Osteoblast (primary cell): ENCODE results near the gene CAST. TPM values are rescaled to one million over a fixed set of nuclear protein-coding genes. Genes with fewer than 3 reads are reported as not detected.
"Not testable (repeated sequence)": the region's sequence is repeated elsewhere in the genome, so short reads cannot be mapped to it uniquely, and the experiment has no call there.

Source experiments
- DNase-seq: peaks from one replicate; pipeline ENCODE4 v3.0.0; 2011; ENCODE audit warnings: low spot score, mixed read lengths; ENCODE audit not compliant: insufficient read length; ENCODE audit errors: missing footprints
- H2AFZ ChIP-seq: 2 replicates; pipeline ENCODE4 v1.6.0; 2011; ENCODE audit warnings: mild to moderate bottlenecking, low read length
- H3K27ac ChIP-seq: 2 replicates; pipeline ENCODE4 v1.5.1; 2011; ENCODE audit warnings: mild to moderate bottlenecking, low read depth, low read length, moderate library complexity
- H3K27me3 ChIP-seq: 2 replicates; pipeline ENCODE4 v1.6.0; 2012; ENCODE audit warnings: mild to moderate bottlenecking, control low read depth, inconsistent platforms, low read length, moderate library complexity; ENCODE audit not compliant: insufficient read depth
- H3K36me3 ChIP-seq: 2 replicates; pipeline ENCODE4 v1.5.1; 2011; ENCODE audit warnings: mild to moderate bottlenecking, low read length, control low read depth, moderate library complexity; ENCODE audit not compliant: insufficient read depth
- H3K4me1 ChIP-seq: 2 replicates; pipeline ENCODE4 v1.5.1; 2011; ENCODE audit warnings: mild to moderate bottlenecking, low read length, control low read depth, moderate library complexity; ENCODE audit not compliant: insufficient read depth
- H3K4me2 ChIP-seq: 2 replicates; pipeline ENCODE4 v1.6.0; 2011; ENCODE audit warnings: mild to moderate bottlenecking, low read length; ENCODE audit not compliant: insufficient read depth
- H3K4me3 ChIP-seq: fragments of 200-600 bp; sonication (generic); 3 replicates; pipeline ENCODE4 v1.5.1; 2012; ENCODE audit warnings: mild to moderate bottlenecking, low read length, inconsistent platforms; ENCODE audit not compliant: insufficient read depth
- H3K79me2 ChIP-seq: 2 replicates; pipeline ENCODE4 v1.6.0; 2012; ENCODE audit warnings: mild to moderate bottlenecking, low read length, control low read depth, inconsistent platforms; ENCODE audit not compliant: insufficient read depth
- H3K9me3 ChIP-seq: 2 replicates; pipeline ENCODE4 v1.5.1; 2011; ENCODE audit warnings: low read depth, low read length, control low read depth
- H4K20me1 ChIP-seq: 2 replicates; pipeline ENCODE4 v1.6.0; 2012; ENCODE audit warnings: mild to moderate bottlenecking, low read length, control low read depth; ENCODE audit not compliant: insufficient read depth
- total RNA-seq: library from RNA; depleted of rRNA; stranded (reverse); fragments of >200 nt; gene quantifications from 2 replicates; pipeline ENCODE4 v1.2.3, GENCODE V29; 2012
- TF ChIP-seq, protein P1 (sequence below): IDR thresholded peaks from 2 replicates; pipeline ENCODE4 v1.5.1; 2011; ENCODE audit warnings: mild to moderate bottlenecking, low read depth, low read length, moderate library complexity; ENCODE audit errors: extremely low read depth

The CAST gene
- total RNA-seq, 1 donor, result 278 TPM

DNA sequence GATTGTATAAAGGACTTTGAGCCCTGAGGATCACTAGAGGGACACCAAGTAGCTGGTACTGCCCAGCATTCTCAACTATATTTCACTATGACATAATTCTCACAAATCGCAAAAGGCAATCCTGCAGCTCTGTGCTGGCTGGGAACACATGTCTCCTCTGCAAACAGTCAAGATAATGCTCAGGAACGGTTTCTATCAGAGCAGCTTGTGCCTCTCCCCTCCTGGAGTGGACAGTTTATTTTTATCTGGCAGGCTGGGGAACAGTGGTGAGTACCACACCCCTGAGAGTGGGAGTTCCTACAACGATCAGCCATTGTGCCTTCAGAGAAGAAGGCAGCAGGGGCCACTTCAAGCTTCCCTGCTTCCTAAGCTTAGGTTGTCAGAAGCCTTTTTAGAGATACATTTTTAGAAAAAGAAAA, 79.7 kb downstream of the CAST start:
- Histone ChIP-seq H3K79me2 (no peaks in the 10 kb centered on the region), H3K4me2 (no peak overlapping the region), H3K4me3 (no peak overlapping the region), H3K36me3 (peaks cover 96% of the 10 kb centered on the region), H2AFZ (no peak overlapping the region), H3K9me3 (no peaks in the 10 kb centered on the region), H3K27me3 (no peaks in the 10 kb centered on the region), H3K4me1 (peaks cover 3% of the 10 kb centered on the region), H3K27ac (no peak overlapping the region), H4K20me1 (no peaks in the 10 kb centered on the region)
- TF ChIP-seq, protein P1, sequence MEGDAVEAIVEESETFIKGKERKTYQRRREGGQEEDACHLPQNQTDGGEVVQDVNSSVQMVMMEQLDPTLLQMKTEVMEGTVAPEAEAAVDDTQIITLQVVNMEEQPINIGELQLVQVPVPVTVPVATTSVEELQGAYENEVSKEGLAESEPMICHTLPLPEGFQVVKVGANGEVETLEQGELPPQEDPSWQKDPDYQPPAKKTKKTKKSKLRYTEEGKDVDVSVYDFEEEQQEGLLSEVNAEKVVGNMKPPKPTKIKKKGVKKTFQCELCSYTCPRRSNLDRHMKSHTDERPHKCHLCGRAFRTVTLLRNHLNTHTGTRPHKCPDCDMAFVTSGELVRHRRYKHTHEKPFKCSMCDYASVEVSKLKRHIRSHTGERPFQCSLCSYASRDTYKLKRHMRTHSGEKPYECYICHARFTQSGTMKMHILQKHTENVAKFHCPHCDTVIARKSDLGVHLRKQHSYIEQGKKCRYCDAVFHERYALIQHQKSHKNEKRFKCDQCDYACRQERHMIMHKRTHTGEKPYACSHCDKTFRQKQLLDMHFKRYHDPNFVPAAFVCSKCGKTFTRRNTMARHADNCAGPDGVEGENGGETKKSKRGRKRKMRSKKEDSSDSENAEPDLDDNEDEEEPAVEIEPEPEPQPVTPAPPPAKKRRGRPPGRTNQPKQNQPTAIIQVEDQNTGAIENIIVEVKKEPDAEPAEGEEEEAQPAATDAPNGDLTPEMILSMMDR, result no peak
- DNase-seq, result no peak

DNA sequence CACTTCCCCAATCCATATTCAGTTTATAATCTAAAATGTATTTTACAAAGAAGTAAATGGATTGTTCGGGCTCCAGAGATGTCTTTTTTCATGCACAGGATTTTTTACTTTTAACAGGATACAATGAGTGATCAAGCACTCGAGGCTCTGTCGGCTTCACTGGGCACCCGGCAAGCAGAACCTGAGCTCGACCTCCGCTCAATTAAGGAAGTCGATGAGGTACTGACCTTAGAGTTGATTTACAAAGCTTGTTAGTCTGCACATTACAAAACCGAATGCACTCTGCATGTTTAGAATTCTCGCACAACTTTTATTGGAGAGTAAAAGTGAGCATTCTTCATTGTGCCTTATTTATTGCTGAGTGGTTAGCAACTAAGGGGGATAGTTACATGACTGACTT, 80.4 kb downstream of the CAST start:
- Histone ChIP-seq H3K27me3 (no peaks in the 10 kb centered on the region), H3K4me1 (peaks cover 3% of the 10 kb centered on the region), H3K4me2 (no peak overlapping the region), H3K9me3 (no peaks in the 10 kb centered on the region), H3K27ac (no peak overlapping the region), H3K36me3 (peaks cover 98% of the 10 kb centered on the region), H2AFZ (no peak overlapping the region), H4K20me1 (no peaks in the 10 kb centered on the region), H3K79me2 (no peaks in the 10 kb centered on the region), H3K4me3 (no peak overlapping the region)
- TF ChIP-seq, protein P1, result no peak
- DNase-seq, result no peak

DNA sequence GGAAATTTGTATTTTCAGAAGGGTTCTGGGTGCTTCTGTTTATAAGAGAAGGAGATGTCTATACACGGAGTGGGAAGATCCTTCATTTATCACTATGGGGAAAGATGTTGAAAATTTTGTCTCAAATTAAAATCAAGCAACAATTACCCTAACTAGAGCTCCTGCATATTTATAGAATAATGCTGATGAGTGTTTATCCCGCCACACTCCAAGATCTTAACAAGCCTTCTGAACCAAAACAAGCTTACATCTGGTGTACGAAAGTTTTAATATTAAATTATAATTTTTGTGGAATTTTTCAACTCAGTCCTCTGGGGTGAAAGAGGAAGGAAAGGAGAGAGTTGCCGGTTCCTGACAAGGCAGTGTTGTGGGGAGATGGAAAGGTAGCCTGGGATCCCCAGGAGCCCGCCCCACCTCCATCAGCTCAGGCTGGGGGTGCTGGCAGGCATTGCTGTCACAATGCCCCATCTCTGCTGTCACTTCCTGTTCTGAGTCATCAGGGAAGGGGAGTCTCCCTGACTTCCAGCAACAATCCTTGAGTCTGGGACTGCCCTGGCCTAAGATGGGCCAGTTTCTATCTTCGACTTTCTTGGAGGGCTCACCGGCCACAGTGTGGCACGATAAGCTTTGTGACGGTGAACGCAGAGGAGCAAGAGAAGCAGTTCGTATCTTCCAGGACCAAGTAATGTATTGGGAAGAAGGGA, 81.0 kb downstream of the CAST start:
- H3K9me3 ChIP-seq, result no peaks in the 10 kb centered on the region
- TF ChIP-seq, protein P1, result no peak
- H3K27ac ChIP-seq, result peak overlapping the region; percentile 65
- no peak for DNase-seq
- no peak overlapping the region for H3K4me2 ChIP-seq
- H3K79me2 ChIP-seq, result no peaks in the 10 kb centered on the region
- H2AFZ ChIP-seq, result no peak overlapping the region
- no peak overlapping the region for H3K4me3 ChIP-seq
- H3K4me1 ChIP-seq, result peaks cover 3% of the 10 kb centered on the region
- H4K20me1 ChIP-seq, result no peaks in the 10 kb centered on the region
- H3K27me3 ChIP-seq, result no peaks in the 10 kb centered on the region
- peaks cover 99% of the 10 kb centered on the region for H3K36me3 ChIP-seq

DNA sequence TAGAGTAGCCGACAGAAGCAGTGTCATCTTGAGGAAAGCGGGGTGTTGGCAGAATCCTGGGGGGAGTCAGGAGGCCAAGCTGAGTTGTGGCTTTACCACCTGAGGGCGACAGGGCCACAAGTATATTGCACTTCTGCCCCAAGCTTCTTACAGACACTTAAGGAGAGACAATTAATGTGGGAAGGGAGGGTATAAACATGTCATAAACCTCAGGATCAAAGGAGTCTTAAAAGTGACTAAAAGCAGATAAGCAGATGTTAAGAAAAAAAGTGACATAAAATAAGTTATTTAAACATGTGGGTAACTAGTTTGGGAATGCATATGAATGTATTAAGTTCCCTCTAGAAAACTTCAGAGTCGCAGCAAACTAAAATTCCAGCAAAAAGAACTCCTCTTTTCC, 81.6 kb downstream of the CAST start:
- Histone ChIP-seq H3K36me3 (peaks cover 99% of the 10 kb centered on the region), H3K9me3 (no peaks in the 10 kb centered on the region), H2AFZ (no peak overlapping the region), H4K20me1 (no peaks in the 10 kb centered on the region), H3K79me2 (no peaks in the 10 kb centered on the region), H3K4me1 (peaks cover 3% of the 10 kb centered on the region), H3K27me3 (no peaks in the 10 kb centered on the region), H3K27ac (peak overlapping the region; percentile 65), H3K4me3 (no peak overlapping the region), H3K4me2 (no peak overlapping the region)
- TF ChIP-seq, protein P1, result no peak
- no peak for DNase-seq

DNA sequence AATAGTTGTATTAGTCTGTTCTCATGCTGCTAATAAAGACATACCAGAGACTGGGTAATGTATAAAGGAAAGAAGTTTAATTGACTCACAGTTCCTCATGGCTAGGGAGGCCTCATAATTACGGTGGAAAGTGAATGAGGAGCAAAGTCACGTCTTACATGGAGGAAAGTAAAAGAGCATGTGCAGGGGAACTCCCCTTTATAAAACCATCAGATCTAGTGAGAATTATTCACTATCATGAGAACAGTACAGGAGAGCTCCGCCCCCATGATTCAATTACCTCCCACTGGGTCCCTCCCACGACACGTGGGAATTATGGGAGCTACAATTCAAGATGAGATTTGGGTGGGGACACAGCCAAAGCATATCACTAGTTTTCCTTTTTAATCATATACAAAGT, 82.0 kb downstream of the CAST start:
- H4K20me1 ChIP-seq, H2AFZ ChIP-seq, H3K4me1 ChIP-seq, H3K4me2 ChIP-seq, H3K27ac ChIP-seq, DNase-seq, H3K9me3 ChIP-seq, H3K79me2 ChIP-seq, H3K4me3 ChIP-seq, H3K27me3 ChIP-seq: not testable (repeated sequence)
- peaks cover 99% of the 10 kb centered on the region for H3K36me3 ChIP-seq
